Stimulated activated naive CD8-positive, alpha-beta T cell treated with anti-CD3 and anti-CD28 coated beads, Interleukin-15, Interleukin-2, amounts not matched to agents 100 ng/mL and 50 ng/mL, for 24 hours (primary cell): ENCODE data around the gene ATN1.

Experiments
- H3K27ac Mint-ChIP-seq: one replicate; pipeline ENCODE4 v1.8.0; 2021; ENCODE audit warnings: mild to moderate bottlenecking, mixed read lengths
- H3K27me3 Mint-ChIP-seq: one replicate; pipeline ENCODE4 v1.8.0; 2021; ENCODE audit warnings: mixed read lengths
- H3K36me3 Mint-ChIP-seq: one replicate; pipeline ENCODE4 v1.8.0; 2021; ENCODE audit warnings: low read depth, mixed read lengths
- H3K4me1 Mint-ChIP-seq: one replicate; pipeline ENCODE4 v1.8.0; 2021; ENCODE audit warnings: low read depth, mixed read lengths
- H3K4me3 Mint-ChIP-seq: one replicate; pipeline ENCODE4 v1.8.0; 2021; ENCODE audit warnings: mild to moderate bottlenecking, mixed read lengths
- H3K9me3 Mint-ChIP-seq: one replicate; pipeline ENCODE4 v1.8.0; 2021; ENCODE audit warnings: mixed read lengths

ATN1 gene

GRCh38 chr12:6977653-6978052 lies 49.9 kb downstream of the ATN1 start:
- Mint-ChIP-seq H3K4me3 (no peak overlapping the region), H3K36me3 (peaks cover 74% of the 10 kb centered on the region), H3K9me3 (no peaks in the 10 kb centered on the region), H3K27ac (peak overlapping the region; percentile 36), H3K27me3 (no peaks in the 10 kb centered on the region), H3K4me1 (peaks cover 19% of the 10 kb centered on the region)

- Mint-ChIP-seq H3K27ac (no peak overlapping the region), H3K4me1 (peaks cover 14% of the 10 kb centered on the region), H3K4me3 (no peak overlapping the region), H3K27me3 (no peaks in the 10 kb centered on the region), H3K36me3 (peaks cover 73% of the 10 kb centered on the region), H3K9me3 (no peaks in the 10 kb centered on the region)
These were observed 50.4 kb downstream of the ATN1 start for GRCh38 chr12:6978188-6978587.

- H3K27ac Mint-ChIP-seq, result no peak overlapping the region
- H3K4me1 Mint-ChIP-seq, result peaks cover 10% of the 10 kb centered on the region
- H3K4me3 Mint-ChIP-seq, result no peak overlapping the region
- H3K9me3 Mint-ChIP-seq, result no peaks in the 10 kb centered on the region
- H3K27me3 Mint-ChIP-seq, result no peaks in the 10 kb centered on the region
- peaks cover 72% of the 10 kb centered on the region for H3K36me3 Mint-ChIP-seq
These were observed 50.9 kb downstream of the ATN1 start for GRCh38 chr12:6978611-6979011.

- Mint-ChIP-seq H3K27me3 (no peaks in the 10 kb centered on the region), H3K4me1 (peaks cover 6% of the 10 kb centered on the region), H3K27ac (peak overlapping the region; percentile 14), H3K9me3 (no peaks in the 10 kb centered on the region), H3K36me3 (peaks cover 68% of the 10 kb centered on the region), H3K4me3 (no peak overlapping the region)
These were observed 51.3 kb downstream of the ATN1 start for GRCh38 chr12:6979021-6979420.

- H3K9me3 Mint-ChIP-seq, result no peaks in the 10 kb centered on the region
- peaks cover 64% of the 10 kb centered on the region for H3K36me3 Mint-ChIP-seq
- H3K4me3 Mint-ChIP-seq, result no peak overlapping the region
- no peaks in the 10 kb centered on the region for H3K27me3 Mint-ChIP-seq
- H3K27ac Mint-ChIP-seq, result peak overlapping the region; percentile 14
- H3K4me1 Mint-ChIP-seq, result peaks cover 5% of the 10 kb centered on the region
These were observed 51.7 kb downstream of the ATN1 start for GRCh38 chr12:6979453-6979852.

- peaks cover 58% of the 10 kb centered on the region for H3K36me3 Mint-ChIP-seq
- no peaks in the 10 kb centered on the region for H3K9me3 Mint-ChIP-seq
- peaks cover 4% of the 10 kb centered on the region for H3K4me1 Mint-ChIP-seq
- H3K27me3 Mint-ChIP-seq, result no peaks in the 10 kb centered on the region
- no peak overlapping the region for H3K4me3 Mint-ChIP-seq
- no peak overlapping the region for H3K27ac Mint-ChIP-seq
These were observed 52.3 kb downstream of the ATN1 start for GRCh38 chr12:6980075-6980474.

GRCh38 chr12:6980740-6981139 lies 53.0 kb downstream of the ATN1 start:
- no peak overlapping the region for H3K4me3 Mint-ChIP-seq
- H3K36me3 Mint-ChIP-seq, result peaks cover 51% of the 10 kb centered on the region
- no peaks in the 10 kb centered on the region for H3K27me3 Mint-ChIP-seq
- no peak overlapping the region for H3K27ac Mint-ChIP-seq
- no peaks in the 10 kb centered on the region for H3K4me1 Mint-ChIP-seq
- no peaks in the 10 kb centered on the region for H3K9me3 Mint-ChIP-seq

- H3K27me3 Mint-ChIP-seq, result no peaks in the 10 kb centered on the region
- no peaks in the 10 kb centered on the region for H3K9me3 Mint-ChIP-seq
- peaks cover 50% of the 10 kb centered on the region for H3K36me3 Mint-ChIP-seq
- no peak overlapping the region for H3K4me3 Mint-ChIP-seq
- H3K4me1 Mint-ChIP-seq, result no peaks in the 10 kb centered on the region
- no peak overlapping the region for H3K27ac Mint-ChIP-seq
These were observed 53.6 kb downstream of the ATN1 start for GRCh38 chr12:6981152-6982052.

GRCh38 chr12:6982532-6982931 lies 54.8 kb downstream of the ATN1 start:
- Mint-ChIP-seq H3K9me3 (no peaks in the 10 kb centered on the region), H3K27me3 (no peaks in the 10 kb centered on the region), H3K27ac (no peak overlapping the region), H3K4me3 (no peak overlapping the region), H3K36me3 (peaks cover 41% of the 10 kb centered on the region), H3K4me1 (no peaks in the 10 kb centered on the region)

- Mint-ChIP-seq H3K4me1 (no peaks in the 10 kb centered on the region), H3K27ac (no peak overlapping the region), H3K4me3 (no peak overlapping the region)
These were observed 60.3 kb downstream of the ATN1 start for GRCh38 chr12:6987956-6988553.

More at GRCh38 chr12:6987956-6988553, 60.3 kb downstream of the ATN1 start:
- no peaks in the 10 kb centered on the region for H3K27me3 Mint-ChIP-seq
- H3K9me3 Mint-ChIP-seq, result no peaks in the 10 kb centered on the region
- peaks cover 36% of the 10 kb centered on the region for H3K36me3 Mint-ChIP-seq
